ENCODE measurements around the gene ACAD10. TPM values are rescaled to one million over a fixed set of nuclear protein-coding genes. Genes with fewer than 3 reads are reported as not detected.

ACAD10 gene
- total and polyA plus RNA-seq, 2 of the 13 experiments (the other 11 are each of a cell fraction or from before 2014, with no cell fraction given), result 15.2 to 16.3 TPM

DNA sequence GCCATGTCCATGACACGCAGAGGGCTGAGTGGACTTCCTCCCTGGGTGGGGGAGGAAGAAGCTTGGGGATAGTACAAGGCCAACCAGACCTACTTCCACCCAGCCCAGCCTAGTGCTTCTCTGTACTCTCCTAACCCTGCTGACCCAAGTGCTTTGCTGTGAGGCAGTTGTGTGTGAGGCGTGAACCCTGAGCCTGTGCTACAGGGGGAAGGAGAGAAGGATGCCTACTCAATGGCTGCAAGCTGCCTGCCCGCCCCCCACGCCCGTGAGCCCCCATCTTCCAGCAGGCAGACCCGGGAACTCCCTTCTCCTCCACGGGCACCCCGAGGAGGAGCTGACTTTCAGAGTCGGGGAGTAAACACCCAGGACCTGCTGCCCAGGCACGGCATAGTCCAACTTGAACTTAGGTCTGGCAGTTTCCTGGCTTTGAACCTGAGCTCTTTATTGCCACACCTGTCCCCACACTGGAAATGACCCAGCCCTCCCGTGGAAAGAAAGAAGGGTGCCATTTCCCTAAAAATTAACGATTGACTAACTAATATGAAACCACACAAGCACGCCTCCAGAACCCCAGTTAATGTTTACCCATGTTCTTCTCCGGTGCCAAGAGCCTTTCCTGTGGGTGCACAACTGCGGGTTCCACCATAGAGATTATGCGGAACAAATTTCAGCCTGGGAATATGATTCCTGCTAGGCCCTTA is 91.6 kb downstream of the ACAD10 start (continued):
- TF ChIP-seq ZNF891 (CRISPR knock-in tag; IDR thresholded peaks at IDR 0.05) (peak; percentile 55; the same call in 1 of the 2 replicates), ZNF878 (CRISPR knock-in tag; IDR thresholded peaks at IDR 0.05) (no peak), GABPB1 (CRISPR knock-in tag; IDR thresholded peaks at IDR 0.05) (no peak), ZNF496 (CRISPR knock-in tag; IDR thresholded peaks at IDR 0.05; ENCODE audit: insufficient replicate concordance) (no peak), KDM4B (CRISPR knock-in tag; IDR thresholded peaks at IDR 0.05) (no peak), DDIT3 (CRISPR knock-in tag; IDR thresholded peaks at IDR 0.05) (no peak), ZNF484 (CRISPR knock-in tag; IDR thresholded peaks at IDR 0.05; ENCODE audit: borderline replicate concordance, low read depth) (no peak), SETDB1 (CRISPR knock-in tag; IDR thresholded peaks at IDR 0.05; ENCODE audit: borderline replicate concordance) (no peak), MXD3 (CRISPR knock-in tag; IDR thresholded peaks at IDR 0.05) (no peak), HES4 (CRISPR knock-in tag; IDR thresholded peaks at IDR 0.05; ENCODE audit: borderline replicate concordance) (no peak), ZNF569 (CRISPR knock-in tag; IDR thresholded peaks at IDR 0.05; ENCODE audit: borderline replicate concordance) (no peak), HNRNPH1 (optimal IDR thresholded peaks at IDR 0.05; ENCODE audit: low read depth, low read length) (no peak), POLR2G (IDR thresholded peaks at IDR 0.05; ENCODE audit: low read depth, low read length) (peak; percentile 50; the same call in 1 of the 2 replicates)

Measured in HepG2 (cell line).